KMS-11 (cell line): ENCODE results near the gene ALKBH5.

Source experiments
- H2AFZ ChIP-seq: fragments of 200-600 bp; sonication (generic); 2 replicates; pipeline ENCODE4 v1.6.1; 2016; ENCODE audit warnings: antibody characterized with exemption, mixed run types, low read depth
- H3K27ac ChIP-seq: fragments of 200-600 bp; sonication (generic); 2 replicates; pipeline ENCODE4 v1.6.1; 2016; ENCODE audit warnings: mild to moderate bottlenecking, mixed run types
- H3K27me3 ChIP-seq: fragments of 200-600 bp; sonication (generic); 2 replicates; pipeline ENCODE4 v1.6.1; 2017; ENCODE audit warnings: mild to moderate bottlenecking, low read depth, mixed run types, moderate library complexity; ENCODE audit not compliant: insufficient read depth
- H3K36me3 ChIP-seq: fragments of 200-600 bp; sonication (generic); 2 replicates; pipeline ENCODE4 v1.6.1; 2017; ENCODE audit warnings: mild to moderate bottlenecking, mixed run types; ENCODE audit not compliant: insufficient read depth
- H3K4me1 ChIP-seq: fragments of 200-600 bp; sonication (generic); 2 replicates; pipeline ENCODE4 v1.6.1; 2016; ENCODE audit warnings: mild to moderate bottlenecking, low read depth, mixed run types; ENCODE audit not compliant: poor library complexity, severe bottlenecking
- H3K4me2 ChIP-seq: fragments of 200-600 bp; sonication (generic); 2 replicates; pipeline ENCODE4 v1.7.0; 2016; ENCODE audit warnings: mild to moderate bottlenecking, mixed run types
- H3K4me3 ChIP-seq: fragments of 200-600 bp; sonication (generic); IDR thresholded peaks from 2 replicates; pipeline ENCODE4 v1.6.1; 2017; ENCODE audit warnings: low read depth, low read length, mixed read lengths; ENCODE audit not compliant: insufficient read depth
- H3K79me2 ChIP-seq: fragments of 200-600 bp; sonication (generic); 2 replicates; pipeline ENCODE4 v1.6.1; 2016; ENCODE audit warnings: low read depth, mixed run types; ENCODE audit not compliant: insufficient read depth
- H3K9ac ChIP-seq: fragments of 200-600 bp; sonication (generic); 2 replicates; pipeline ENCODE4 v1.6.1; 2016; ENCODE audit warnings: mild to moderate bottlenecking, mixed run types
- H4K20me1 ChIP-seq: fragments of 200-600 bp; sonication (generic); 2 replicates; pipeline ENCODE4 v1.6.1; 2016; ENCODE audit warnings: mild to moderate bottlenecking, mixed run types; ENCODE audit not compliant: insufficient read depth
- CTCF ChIP-seq: fragments of 200-600 bp; sonication (generic); conservative IDR thresholded peaks from 2 replicates; pipeline ENCODE4 v1.6.1; 2017; ENCODE audit warnings: low read depth, mild to moderate bottlenecking, antibody characterized with exemption, low read length, moderate library complexity, mixed read lengths

ALKBH5 gene

DNA sequence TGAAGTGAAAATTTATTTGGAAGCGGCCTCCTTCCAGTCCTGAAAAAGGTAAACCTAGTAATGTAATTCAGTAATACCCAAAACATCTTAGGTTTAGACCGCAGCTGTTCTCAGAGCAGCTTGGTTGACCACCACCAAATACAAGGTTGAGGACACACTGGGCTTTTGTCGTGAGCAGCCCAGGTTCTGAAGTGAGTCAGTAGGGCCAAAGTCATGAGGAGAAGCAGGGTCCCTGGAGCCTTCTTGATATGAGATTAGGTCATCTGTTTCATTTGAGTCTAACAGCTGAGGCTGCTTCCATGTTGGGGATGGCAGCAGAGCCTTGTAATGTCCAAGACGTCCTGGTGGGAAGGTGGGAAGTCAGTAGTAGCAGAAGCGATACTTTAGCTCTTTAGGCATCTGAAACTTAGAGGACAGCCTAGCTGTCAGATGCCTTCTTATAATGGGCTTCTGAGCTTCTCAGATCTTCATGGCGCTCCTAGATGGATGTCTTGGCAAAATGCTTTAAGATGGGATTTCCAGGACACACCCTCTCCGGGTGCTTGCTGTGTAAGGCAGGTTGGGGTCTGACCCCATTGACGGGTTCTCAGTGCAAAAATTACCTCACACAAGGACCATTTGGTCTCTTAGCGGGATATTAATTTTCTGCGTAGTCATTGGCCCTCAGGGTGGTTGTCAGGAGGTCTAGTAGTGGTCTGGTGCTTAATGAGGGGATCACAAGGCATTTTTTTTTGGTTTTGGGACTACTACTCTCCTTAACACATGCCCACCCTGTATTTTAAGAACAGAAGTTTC is 2.4 kb downstream of the ALKBH5 start:
- Histone ChIP-seq H3K9ac (peak overlapping the region; percentile 30; the same call in 1 of the 2 replicates), H4K20me1 (no peaks in the 10 kb centered on the region; the same call in 1 of the 2 replicates), H2AFZ (no peak overlapping the region), H3K36me3 (no peaks in the 10 kb centered on the region), H3K4me3 (no peak overlapping the region), H3K4me1 (peaks cover 40% of the 10 kb centered on the region), H3K27ac (no peak overlapping the region), H3K27me3 (no peaks in the 10 kb centered on the region), H3K79me2 (peaks cover 54% of the 10 kb centered on the region), H3K4me2 (peak overlapping the region; percentile 92)
- TF ChIP-seq CTCF = no peak

- Histone ChIP-seq H3K27me3 (no peaks in the 10 kb centered on the region), H3K4me1 (peaks cover 36% of the 10 kb centered on the region), H2AFZ (no peak overlapping the region), H4K20me1 (no peaks in the 10 kb centered on the region; the same call in 1 of the 2 replicates), H3K36me3 (no peaks in the 10 kb centered on the region), H3K79me2 (peaks cover 54% of the 10 kb centered on the region), H3K4me2 (peak overlapping the region; percentile 92), H3K27ac (no peak overlapping the region), H3K4me3 (no peak overlapping the region), H3K9ac (peak overlapping the region; percentile 30; the same call in 1 of the 2 replicates)
- no peak for TF ChIP-seq CTCF
Observed at GRCh38 chr17:18186627-18186982, 3.0 kb downstream of the ALKBH5 start.

GRCh38 chr17:18187226-18187625 is 3.6 kb downstream of the ALKBH5 start:
- peak overlapping the region; percentile 92 for H3K4me2 ChIP-seq
- H3K4me1 ChIP-seq = peaks cover 30% of the 10 kb centered on the region
- H2AFZ ChIP-seq = no peak overlapping the region
- H3K9ac ChIP-seq = 0 out of 2 replicates have a peak overlapping the region, but pooled peaks have one; percentile 30
- no peak overlapping the region for H3K27ac ChIP-seq
- no peaks in the 10 kb centered on the region for H3K36me3 ChIP-seq
- peaks cover 57% of the 10 kb centered on the region for H3K79me2 ChIP-seq
- no peak overlapping the region for H3K4me3 ChIP-seq
- TF ChIP-seq CTCF = no peak
- H3K27me3 ChIP-seq = no peaks in the 10 kb centered on the region
- no peaks in the 10 kb centered on the region; the same call in 1 of the 2 replicates for H4K20me1 ChIP-seq

DNA sequence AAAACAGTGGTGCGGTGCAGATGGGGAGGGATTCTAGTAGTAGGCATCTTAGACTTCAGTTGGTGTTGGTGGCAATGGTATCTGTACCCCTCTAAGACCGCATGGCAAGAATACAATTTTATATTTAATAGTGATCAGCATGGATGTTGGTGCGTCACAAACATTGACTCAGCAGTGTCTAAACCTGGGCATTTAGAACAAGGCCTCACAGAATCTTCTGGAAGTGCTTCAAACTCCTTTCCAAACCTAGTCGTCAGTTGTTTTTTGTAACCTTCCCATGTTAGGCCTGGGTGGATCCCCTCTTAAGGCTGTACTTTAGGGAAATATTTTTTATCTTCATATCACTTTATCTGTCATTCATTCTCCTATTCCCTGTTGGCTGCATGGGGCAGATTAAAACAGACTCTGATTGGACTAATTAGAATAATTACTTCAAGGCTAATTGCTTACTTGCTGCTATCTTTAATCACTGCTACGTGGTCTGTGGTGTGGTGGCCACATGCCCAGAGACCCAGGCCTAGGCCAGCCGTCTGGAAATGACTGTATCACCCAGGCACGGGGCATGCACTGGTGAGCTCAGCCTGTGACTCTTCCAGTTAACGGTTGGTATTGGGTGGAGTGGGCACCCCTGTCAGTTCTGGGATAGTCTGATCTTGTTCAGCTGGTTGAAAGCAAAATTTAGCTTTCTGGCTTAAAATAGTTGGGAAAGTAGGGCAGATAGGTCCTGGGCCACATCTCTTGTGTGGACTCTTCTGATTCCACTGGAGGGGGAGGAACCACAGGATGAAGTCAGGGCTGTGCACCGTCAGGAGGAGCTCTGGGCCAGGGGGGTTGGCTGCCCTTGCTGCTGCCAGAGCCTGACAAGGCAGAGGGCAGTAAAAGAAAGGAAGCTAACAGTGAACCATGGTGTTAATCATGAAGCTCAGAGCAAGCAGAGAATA is 4.5 kb downstream of the ALKBH5 start:
- Histone ChIP-seq H3K27ac (no peak overlapping the region), H3K4me2 (peak overlapping the region; percentile 92; the same call in 1 of the 2 replicates), H3K9ac (no peak overlapping the region), H3K27me3 (no peaks in the 10 kb centered on the region), H3K79me2 (peaks cover 59% of the 10 kb centered on the region), H4K20me1 (no peaks in the 10 kb centered on the region; the same call in 1 of the 2 replicates), H3K4me3 (no peak overlapping the region), H2AFZ (no peak overlapping the region), H3K36me3 (no peaks in the 10 kb centered on the region), H3K4me1 (peaks cover 27% of the 10 kb centered on the region)
- no peak for TF ChIP-seq CTCF
